ENCODE measurements around the gene UNC5CL. TPM values are rescaled to one million over a fixed set of nuclear protein-coding genes. Genes with fewer than 3 reads are reported as not detected.
A peak's percentile ranks its signal among the peaks of the same experiment; 100 is the strongest.

The UNC5CL gene
- total RNA-seq, 6 donors from 2014 or later = 0.97 to 12.6 (median 2.3) TPM

DNA sequence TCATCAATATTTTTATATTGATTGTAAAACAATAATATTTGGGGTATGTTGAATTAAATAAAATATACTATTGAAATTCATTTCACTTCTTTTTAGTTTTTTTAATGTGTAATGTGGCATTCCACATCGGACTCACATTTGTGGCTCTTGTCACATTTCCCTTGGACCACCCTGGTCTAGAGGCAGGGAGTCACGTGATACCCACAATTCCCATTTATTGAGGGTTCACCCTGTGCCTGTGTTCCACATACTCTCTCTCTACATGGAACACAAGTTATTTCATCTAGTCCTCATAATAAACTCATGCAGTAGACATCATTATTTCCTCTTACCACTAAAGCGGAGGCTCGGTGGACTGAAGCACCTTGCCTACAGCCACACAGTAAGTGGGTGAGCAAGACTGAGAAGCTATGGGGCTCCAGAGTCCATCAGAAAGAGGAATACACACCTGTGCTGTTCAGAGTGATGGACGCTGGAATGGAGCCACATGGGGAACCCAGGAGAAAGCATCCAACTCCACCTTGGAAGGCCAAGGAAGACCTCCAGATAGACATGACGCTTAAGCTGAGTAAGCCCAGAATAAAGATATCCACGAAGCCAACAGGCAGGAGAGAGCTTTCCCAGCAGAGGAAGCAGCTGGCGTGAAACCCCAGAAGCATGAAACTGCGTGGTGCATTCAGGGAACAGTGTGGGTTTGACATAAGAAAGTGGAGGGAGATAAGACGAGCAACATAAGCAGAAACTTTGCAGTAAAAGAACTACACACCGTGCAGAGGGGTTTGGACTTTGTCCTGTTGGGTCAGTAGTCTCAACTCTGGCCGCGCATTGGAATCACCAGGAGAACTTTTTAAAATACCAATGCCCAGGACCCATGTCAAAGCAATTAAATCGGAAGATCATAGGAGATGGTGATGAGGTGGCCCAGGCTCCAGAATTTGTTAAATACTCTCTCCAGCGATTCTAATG, 49.5 kb downstream of the UNC5CL start:
- H3K4me1 ChIP-seq = no peaks in the 10 kb centered on the region
- H3K36me3 ChIP-seq = no peaks in the 10 kb centered on the region
- H3K9me3 ChIP-seq = no peaks in the 10 kb centered on the region
- no peak overlapping the region for H3K4me3 ChIP-seq
- WGBS, 2 donors = 83 to 86% methylated on average over 15 of the region's 15 CpGs
- H3K27me3 ChIP-seq = no peaks in the 10 kb centered on the region
- no peak for DNase-seq
- ATAC-seq (ENCODE audit: low FRiP score in 2 of 2) = no peak
- TF ChIP-seq EP300 (IDR thresholded peaks at IDR 0.05) = no peak
- TF ChIP-seq POLR2AphosphoS5 (IDR thresholded peaks at IDR 0.05) = no peak
- TF ChIP-seq POLR2A (IDR thresholded peaks at IDR 0.05) = no peak
- TF ChIP-seq, protein P1, sequence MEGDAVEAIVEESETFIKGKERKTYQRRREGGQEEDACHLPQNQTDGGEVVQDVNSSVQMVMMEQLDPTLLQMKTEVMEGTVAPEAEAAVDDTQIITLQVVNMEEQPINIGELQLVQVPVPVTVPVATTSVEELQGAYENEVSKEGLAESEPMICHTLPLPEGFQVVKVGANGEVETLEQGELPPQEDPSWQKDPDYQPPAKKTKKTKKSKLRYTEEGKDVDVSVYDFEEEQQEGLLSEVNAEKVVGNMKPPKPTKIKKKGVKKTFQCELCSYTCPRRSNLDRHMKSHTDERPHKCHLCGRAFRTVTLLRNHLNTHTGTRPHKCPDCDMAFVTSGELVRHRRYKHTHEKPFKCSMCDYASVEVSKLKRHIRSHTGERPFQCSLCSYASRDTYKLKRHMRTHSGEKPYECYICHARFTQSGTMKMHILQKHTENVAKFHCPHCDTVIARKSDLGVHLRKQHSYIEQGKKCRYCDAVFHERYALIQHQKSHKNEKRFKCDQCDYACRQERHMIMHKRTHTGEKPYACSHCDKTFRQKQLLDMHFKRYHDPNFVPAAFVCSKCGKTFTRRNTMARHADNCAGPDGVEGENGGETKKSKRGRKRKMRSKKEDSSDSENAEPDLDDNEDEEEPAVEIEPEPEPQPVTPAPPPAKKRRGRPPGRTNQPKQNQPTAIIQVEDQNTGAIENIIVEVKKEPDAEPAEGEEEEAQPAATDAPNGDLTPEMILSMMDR (IDR thresholded peaks at IDR 0.05) = no peak
- no peak overlapping the region for H3K27ac ChIP-seq

DNA sequence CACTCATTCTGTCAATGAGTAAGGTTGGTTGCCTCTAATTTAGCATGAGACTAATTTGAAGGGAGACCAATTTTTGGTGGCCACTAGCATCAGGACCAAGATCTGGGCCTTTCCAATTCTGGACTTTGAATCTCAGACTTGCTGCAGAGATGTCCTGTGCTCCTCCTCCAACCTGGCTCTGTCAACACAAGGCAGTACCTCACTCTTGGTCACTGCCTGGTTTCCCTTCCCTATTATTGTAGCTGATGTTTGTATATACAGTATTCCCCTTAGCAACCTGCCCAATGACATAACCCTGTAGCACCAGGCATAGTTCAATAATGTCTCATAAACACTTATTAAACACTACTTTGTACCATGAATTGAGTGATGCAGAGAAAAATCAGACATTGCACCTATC, 50.4 kb downstream of the UNC5CL start:
- Histone ChIP-seq H3K36me3 (no peaks in the 10 kb centered on the region), H3K27me3 (no peaks in the 10 kb centered on the region), H3K4me1 (no peaks in the 10 kb centered on the region), H3K4me3 (no peak overlapping the region), H3K9me3 (no peaks in the 10 kb centered on the region), H3K27ac (no peak overlapping the region)
- peak in 1 of 2 donors; percentile 45 for ATAC-seq (ENCODE audit: low FRiP score in 2 of 2)
- TF ChIP-seq POLR2A (IDR thresholded peaks at IDR 0.05) (no peak), EP300 (IDR thresholded peaks at IDR 0.05) (no peak), POLR2AphosphoS5 (IDR thresholded peaks at IDR 0.05) (no peak)
- DNase-seq = no peak

DNA sequence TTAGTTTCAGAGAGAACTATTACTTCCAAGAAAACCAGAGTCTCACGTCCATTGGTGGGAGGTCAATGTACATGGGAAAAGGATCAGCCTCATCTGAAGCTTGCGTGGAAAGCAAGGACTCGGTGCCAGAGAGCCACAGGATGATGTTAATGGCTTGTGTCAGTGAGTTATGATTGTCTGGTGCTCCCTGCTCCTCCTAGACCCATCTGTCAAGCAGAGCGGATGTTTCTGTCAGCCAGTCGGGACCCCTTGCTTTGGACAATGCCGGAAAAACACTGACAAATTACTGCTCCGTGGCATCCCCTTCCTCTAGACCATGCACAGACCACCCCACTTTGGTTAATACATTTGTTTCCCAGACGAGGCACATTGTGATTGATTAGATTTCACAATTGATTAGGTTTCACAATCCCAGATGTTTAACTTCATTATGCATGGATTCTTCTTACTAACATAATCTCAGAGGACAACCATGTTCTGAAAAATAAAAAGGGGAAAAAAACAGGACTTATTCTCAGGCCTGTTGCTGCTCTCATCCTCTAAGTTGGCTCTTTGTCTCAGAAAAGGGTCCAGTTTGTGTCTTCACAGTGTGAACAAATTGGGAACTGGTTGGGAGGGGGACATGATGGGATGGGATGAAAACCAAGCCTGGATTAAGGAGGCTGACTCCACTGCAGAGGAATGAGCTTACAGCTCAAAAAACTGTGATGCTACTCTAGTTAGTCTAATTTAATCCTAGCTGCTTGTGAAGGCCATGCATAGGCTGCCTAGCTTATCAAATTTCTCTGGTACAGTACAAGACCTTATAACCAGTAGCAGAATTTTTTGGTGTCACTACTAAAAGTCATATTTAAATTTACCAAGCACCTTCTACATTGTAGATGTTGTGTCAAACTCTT, 51.9 kb downstream of the UNC5CL start:
- ATAC-seq (ENCODE audit: low FRiP score in 2 of 2) = no peak
- TF ChIP-seq, protein P1 (IDR thresholded peaks at IDR 0.05) = no peak
- TF ChIP-seq POLR2A (IDR thresholded peaks at IDR 0.05) (no peak), POLR2AphosphoS5 (IDR thresholded peaks at IDR 0.05) (no peak), EP300 (IDR thresholded peaks at IDR 0.05) (no peak)
- WGBS, 2 donors = 57 to 60% methylated on average over 7 to 8 of the region's 8 CpGs

DNA sequence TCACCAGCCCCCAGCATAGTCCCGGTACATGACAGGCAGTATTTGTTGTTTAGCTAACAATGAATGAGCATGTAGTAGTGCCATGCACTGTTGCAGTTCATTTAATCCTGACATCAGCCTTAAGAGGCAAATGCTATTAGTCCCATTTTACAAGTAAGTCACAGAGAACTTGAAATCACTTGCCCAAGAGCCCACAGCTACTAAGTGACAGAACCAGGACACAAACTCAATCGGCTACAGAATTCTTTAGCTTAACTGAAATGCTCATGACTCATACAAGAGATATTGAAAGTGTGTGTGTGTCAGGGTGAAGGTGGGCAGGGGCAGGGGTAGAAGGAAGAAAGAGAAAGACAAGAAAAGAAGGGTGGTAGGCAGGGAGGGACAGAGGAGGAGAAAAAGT, 52.7 kb downstream of the UNC5CL start:
- Histone ChIP-seq H3K9me3 (no peaks in the 10 kb centered on the region), H3K36me3 (no peaks in the 10 kb centered on the region), H3K4me1 (no peaks in the 10 kb centered on the region), H3K27me3 (no peaks in the 10 kb centered on the region), H3K4me3 (no peak overlapping the region), H3K27ac (no peak overlapping the region)
- DNase-seq (no peak), ATAC-seq (ENCODE audit: low FRiP score in 2 of 2) (no peak)
- WGBS, 2 donors = 44 to 64% methylated on average over 2 of the region's 2 CpGs
- TF ChIP-seq, protein P1 (IDR thresholded peaks at IDR 0.05) = no peak
- no peak for TF ChIP-seq POLR2A (IDR thresholded peaks at IDR 0.05)
- no peak for TF ChIP-seq POLR2AphosphoS5 (IDR thresholded peaks at IDR 0.05)

More for the DNA sequence above, 51.9 kb downstream of the UNC5CL start:
- DNase-seq = no peak
- H3K4me3 ChIP-seq = no peak overlapping the region
- no peaks in the 10 kb centered on the region for H3K9me3 ChIP-seq
- H3K27me3 ChIP-seq = no peaks in the 10 kb centered on the region
- no peak overlapping the region for H3K27ac ChIP-seq
- no peaks in the 10 kb centered on the region for H3K36me3 ChIP-seq
- H3K4me1 ChIP-seq = no peaks in the 10 kb centered on the region

DNA sequence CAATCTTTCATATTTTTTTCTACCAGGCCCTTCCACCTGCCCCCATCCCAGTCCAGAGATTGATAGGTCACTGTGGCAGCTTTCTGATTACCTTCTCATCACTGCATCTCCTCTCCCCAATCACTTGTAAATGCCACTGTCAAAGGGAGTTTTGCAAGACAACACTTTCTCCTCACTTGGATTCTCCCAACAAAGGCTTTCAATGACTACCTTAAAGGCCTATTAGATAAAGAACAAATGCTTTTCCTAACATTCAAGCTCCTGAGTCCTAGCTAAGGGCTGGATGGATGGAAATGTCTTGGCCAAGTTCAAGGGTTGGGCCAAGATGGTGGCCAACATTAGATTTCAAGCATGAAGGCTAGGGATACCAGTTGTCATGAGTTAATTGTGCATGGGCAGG, 55.3 kb downstream of the UNC5CL start:
- TF ChIP-seq POLR2A (IDR thresholded peaks at IDR 0.05) = no peak
- TF ChIP-seq, protein P1 (IDR thresholded peaks at IDR 0.05) = no peak
- Histone ChIP-seq H3K9me3 (no peaks in the 10 kb centered on the region), H3K4me3 (no peak overlapping the region), H3K4me1 (no peaks in the 10 kb centered on the region), H3K36me3 (no peaks in the 10 kb centered on the region), H3K27ac (no peak overlapping the region), H3K27me3 (no peaks in the 10 kb centered on the region)
- ATAC-seq (ENCODE audit: low FRiP score in 2 of 2) = no peak
- DNase-seq = no peak

Measured in upper lobe of left lung (tissue), 6 donors.